ENCODE measurements around the gene THAP8.
A peak's percentile ranks its signal among the peaks of the same experiment; 100 is the strongest.

The THAP8 gene

DNA sequence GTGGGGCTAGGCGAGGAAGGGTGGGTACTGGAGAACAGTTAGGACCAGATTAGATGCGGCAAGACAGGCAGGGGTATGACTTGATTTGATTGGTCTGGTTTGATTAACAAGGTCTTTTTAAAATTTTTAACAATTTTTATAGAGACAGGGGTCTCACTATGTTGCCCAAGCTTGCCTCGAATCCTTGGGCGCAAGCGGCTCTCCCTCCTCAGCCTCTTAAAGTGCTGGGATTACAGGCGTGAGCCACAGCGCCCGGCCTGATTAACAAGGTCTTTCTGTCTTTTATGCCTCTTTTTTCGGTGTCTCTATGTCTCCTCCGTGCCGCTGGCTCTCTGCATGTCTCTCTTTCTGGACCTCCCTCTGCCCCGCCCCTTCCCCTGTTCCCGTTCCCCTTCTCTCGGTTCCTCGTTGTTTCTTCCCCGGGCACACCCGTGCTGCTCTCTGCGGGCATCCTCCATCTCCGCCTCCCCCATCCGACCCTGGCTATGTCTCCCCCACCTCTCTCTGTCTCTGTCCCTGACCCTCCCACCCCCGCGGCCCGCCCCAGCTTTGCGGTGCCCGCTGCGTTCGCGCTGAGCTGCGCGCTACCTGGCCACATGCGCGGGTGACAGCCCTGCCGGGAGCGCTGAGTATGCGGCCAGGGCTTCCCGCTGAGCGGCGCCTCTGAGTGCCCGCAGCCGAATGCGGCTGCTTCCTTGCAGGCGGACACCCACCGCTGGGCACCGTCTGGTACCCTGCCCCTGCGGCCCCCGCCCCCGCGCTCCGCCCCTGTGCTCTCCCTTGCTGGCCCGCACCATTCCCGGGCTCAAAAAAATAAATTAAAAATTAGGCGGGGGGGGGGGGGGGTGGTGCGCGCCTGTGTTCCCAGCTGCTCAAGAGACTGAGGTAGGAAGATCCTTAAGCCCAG lies 67.2 kb downstream of the THAP8 start:
- TF ChIP-seq ARNT (IDR thresholded peaks at IDR 0.05) (no peak), HDGF (IDR thresholded peaks at IDR 0.05; ENCODE audit: borderline replicate concordance) (no peak), TARDBP (IDR thresholded peaks at IDR 0.05) (no peak), BHLHE40 (IDR thresholded peaks at IDR 0.05; ENCODE audit: borderline replicate concordance) (no peak)
- peak; percentile 57 for DNase-seq (ENCODE audit: extremely low spot score)
- POLR2A ChIA-PET, result interaction anchor here (1.0 kb wide), 2 partner anchors 9 to 50 kb away, joined by 3 read pairs; no protein-coding TSS in a partner anchor
- CTCF ChIA-PET, result no interaction called here

- ChIA-PET CTCF (no interaction called here), POLR2A (no interaction called here)
- TF ChIP-seq ZNF384 (IDR thresholded peaks at IDR 0.05), result no peak
- no peak for TF ChIP-seq CTBP1 (IDR thresholded peaks at IDR 0.05; ENCODE audit: borderline replicate concordance)
- no peak for DNase-seq (ENCODE audit: extremely low spot score)
These were observed 68.0 kb downstream of the THAP8 start for GRCh38 chr19:35986111-35986510.
